GM12878 (cell line): ENCODE measurements around the gene GGT1. TPM values are rescaled to one million over a fixed set of nuclear protein-coding genes. Genes with fewer than 3 reads are reported as not detected.
"Not testable (repeated sequence)": the region's sequence is repeated elsewhere in the genome, so short reads cannot be mapped to it uniquely, and the experiment has no call there.

Source experiments
- ATAC-seq: fragments of 200-7000 bp; cut with Tn5 transposase; 3 replicates; pipeline ENCODE4 v1.9.1; 2020; ENCODE audit warnings: mild to moderate bottlenecking, moderate library complexity
- BruUV-seq: library from RNA; stranded (reverse); fragments of 400-500 nt; replicated peaks from 2 replicates; lab custom pipeline; 2021; lab: Mats Ljungman, UMichigan
- CTCF ChIA-PET: fragments of 300-600 bp; sonication (Branson Sonifier 250); formaldehyde crosslinking; extraction: SDS; loops from one replicate; lab custom pipeline; 2021; ENCODE audit warnings: inconsistent platforms; lab: Yijun Ruan, JAX
- POLR2A ChIA-PET: fragments of 350-600 bp; formaldehyde crosslinking; extraction: SDS; loops from one replicate; lab custom pipeline; 2021; ENCODE audit warnings: inconsistent platforms; lab: Charles Lee
- RAD21 ChIA-PET: fragments of 300-600 bp; sonication (Branson Sonifier 250); formaldehyde crosslinking; loops from one replicate; lab custom pipeline; 2023; ENCODE audit warnings: antibody characterized with exemption; ENCODE audit not compliant: unreplicated experiment; lab: Charles Lee
- SMC1A ChIA-PET: fragments of 300-600 bp; sonication (Branson Sonifier 250); formaldehyde crosslinking; loops from one replicate; lab custom pipeline; 2023; ENCODE audit not compliant: unreplicated experiment, uncharacterized antibody; lab: Charles Lee
- DNase-seq: peaks from one replicate; pipeline ENCODE4 v3.0.0-alpha.2; 2011; ENCODE audit warnings: low read depth, low spot score
- FAIRE-seq: peaks from 3 replicates; lab custom pipeline; 2011; peaks lifted over from hg19 to GRCh38; lab: Jason Lieb, UNC
- H2AFZ ChIP-seq: 2 replicates; pipeline ENCODE4 v1.6.0; 2011; ENCODE audit warnings: low read depth, low read length, control low read depth; ENCODE audit not compliant: control insufficient read depth
- H3K27ac ChIP-seq: 2 replicates; pipeline ENCODE4 v1.5.1; 2011; ENCODE audit warnings: control low read depth; ENCODE audit not compliant: control insufficient read depth, insufficient read depth
- H3K27me3 ChIP-seq, 2 experiments: replicated peaks in 1 of 2; 2 replicates each; pipeline versions ENCODE4 v1.6.0 to v1.6.1; 2011; ENCODE audit warnings: low read length in 1 of 2; ENCODE audit not compliant: control insufficient read depth in 2 of 2, insufficient read depth in 2 of 2
- H3K36me3 ChIP-seq, 2 experiments: 2 replicates each; pipeline ENCODE4 v1.5.1; 2011; ENCODE audit warnings: low read length in 1 of 2; ENCODE audit not compliant: control insufficient read depth in 2 of 2, insufficient read depth in 2 of 2
- H3K4me1 ChIP-seq: 2 replicates; pipeline ENCODE4 v1.6.1; 2011; ENCODE audit warnings: mild to moderate bottlenecking, low read length, moderate library complexity, mixed read lengths; ENCODE audit not compliant: control insufficient read depth, insufficient read depth
- H3K4me2 ChIP-seq: 2 replicates; pipeline ENCODE4 v1.6.0; 2011; ENCODE audit warnings: control low read depth; ENCODE audit not compliant: control insufficient read depth, insufficient read depth
- H3K4me3 ChIP-seq: fragments of 200-600 bp; sonication (generic); 2 replicates; pipeline ENCODE4 v1.5.1; 2016
- H3K79me2 ChIP-seq: 2 replicates; pipeline ENCODE4 v1.6.0; 2011; ENCODE audit warnings: low read length; ENCODE audit not compliant: control insufficient read depth, insufficient read depth
- H3K9ac ChIP-seq: 2 replicates; pipeline ENCODE4 v1.8.0; 2011; ENCODE audit warnings: low read length, control low read depth, mixed read lengths; ENCODE audit not compliant: control insufficient read depth, insufficient read depth
- H3K9me3 ChIP-seq: replicated peaks from 3 replicates; pipeline ENCODE4 v1.5.1; 2011; ENCODE audit warnings: mild to moderate bottlenecking, low read length; ENCODE audit not compliant: control insufficient read depth, insufficient read depth
- H4K20me1 ChIP-seq: 2 replicates; pipeline ENCODE4 v1.6.0; 2011; ENCODE audit not compliant: control insufficient read depth, insufficient read depth
- WGBS: methylation state at CpG from one replicate; pipeline ENCODE4 v1.1.6; 2016; ENCODE audit warnings: low lambda C conversion rate; ENCODE audit not compliant: insufficient replicate concordance, insufficient coverage; ENCODE audit errors: missing lambda C conversion rate; 5-methylcytosine and 5-hydroxymethylcytosine counted together
- in situ Hi-C: fragments of 300-500 bp; cut with MboI; formaldehyde crosslinking; loops from 9 replicates; pipeline ENCODE4 v1.14.3; 2018; ENCODE audit warnings: mixed read lengths
- intact Hi-C: fragments of 100-400 bp; cut with micrococcal nuclease; formaldehyde crosslinking; loops from one replicate; pipeline ENCODE4 v1.14.2; 2022; ENCODE audit not compliant: unreplicated experiment
- polyA plus RNA-seq, 11 experiments: library from polyadenylated mRNA; depleted of rRNA in 4 of 11; unstranded in 6 of 11; stranded (reverse) in 5 of 11; fragments of >200 nt; fragmentation: Nextera tagmentation in 4 of 11; fragmentation: Illumina TruSeq in 1 of 11; extraction: Ambion mirVana in 4 of 11; extraction: Trizol in 1 of 11; gene quantifications; 1 replicate in 1 of 11; 2 replicates in 10 of 11; pipeline versions ENCODE4 v1.2.1 to v1.2.3, GENCODE V29; 2011 to 2016; ENCODE audit warnings: inconsistent platforms in 2 of 11, missing spikeins in 2 of 11, low read depth in 1 of 11
- total RNA-seq, 4 experiments: library from RNA; depleted of rRNA in 3 of 4; stranded (reverse); fragments of >200 nt in 3 of 4; fragmentation: Illumina TruSeq in 1 of 4; extraction: Trizol in 1 of 4; gene quantifications; 2 replicates each; pipeline versions ENCODE4 v1.2.1 to v1.2.3, GENCODE V29; 2013 to 2021

GGT1 gene
- total and polyA plus RNA-seq, 10 of the 15 experiments (the other 5 are each of a cell fraction or from before 2014, with no cell fraction given) = 0.47 to 26.6 (median 9.1) TPM

- FAIRE-seq, ATAC-seq, BruUV-seq, SMC1A ChIA-PET, H2AFZ ChIP-seq, in situ Hi-C loops, H3K27ac ChIP-seq, H3K9me3 ChIP-seq, DNase-seq, H3K79me2 ChIP-seq, H3K4me2 ChIP-seq, H4K20me1 ChIP-seq, H3K9ac ChIP-seq, H3K36me3 ChIP-seq, H3K4me1 ChIP-seq, H3K27me3 ChIP-seq, H3K4me3 ChIP-seq, CTCF ChIA-PET: not testable (repeated sequence)
- POLR2A ChIA-PET = interaction anchor here (0.7 kb wide), 1 partner anchor 121 kb away, joined by 3 read pairs; no protein-coding TSS in a partner anchor
- 17% methylated on average over 3 of the region's 3 CpGs for WGBS
- RAD21 ChIA-PET = interaction anchor here (0.7 kb wide), 1 partner anchor 1581 kb away, joined by 3 read pairs; no protein-coding TSS in a partner anchor
- intact Hi-C loops = loop anchor here (10.0 kb wide), 1 partner anchor 118 kb away; no protein-coding TSS in a partner anchor
Observed at GRCh38 chr22:24636513-24636912, 33.5 kb downstream of the GGT1 start.

DNA sequence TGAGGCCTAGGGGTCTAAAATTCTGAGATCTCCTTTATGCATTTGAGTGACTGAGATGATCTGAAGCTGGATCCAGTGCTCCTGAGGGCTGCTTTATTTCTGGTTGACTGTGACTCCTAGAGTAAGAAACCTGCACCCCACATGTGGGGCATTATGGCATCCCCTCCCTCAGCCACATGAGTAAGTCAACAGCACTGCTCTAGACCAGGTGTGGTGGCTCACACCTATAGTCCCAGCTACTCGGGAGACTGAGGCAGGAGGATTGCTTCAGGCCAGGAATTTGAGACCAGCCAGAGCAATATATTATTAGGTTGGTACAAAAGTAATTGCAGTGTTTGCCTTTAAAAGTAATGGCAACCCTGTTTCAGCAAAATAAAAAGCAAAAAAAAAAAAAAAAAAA is 39.3 kb downstream of the GGT1 start:
- H3K9ac ChIP-seq, H3K4me1 ChIP-seq, intact Hi-C loops, H3K9me3 ChIP-seq, SMC1A ChIA-PET, H3K36me3 ChIP-seq, in situ Hi-C loops, RAD21 ChIA-PET, CTCF ChIA-PET, DNase-seq, H4K20me1 ChIP-seq, H3K27me3 ChIP-seq, BruUV-seq, H2AFZ ChIP-seq, H3K4me2 ChIP-seq, H3K79me2 ChIP-seq, FAIRE-seq, H3K4me3 ChIP-seq, ATAC-seq, H3K27ac ChIP-seq: not testable (repeated sequence)
- WGBS = 10% methylated on average over 1 of the region's 1 CpG
- POLR2A ChIA-PET = interaction anchor here (0.6 kb wide), 2 partner anchors 91 to 313 kb away, joined by 4 to 8 read pairs; no protein-coding TSS in a partner anchor

- POLR2A ChIA-PET, SMC1A ChIA-PET, H3K4me1 ChIP-seq, H3K9me3 ChIP-seq, in situ Hi-C loops, intact Hi-C loops, H3K27me3 ChIP-seq, H3K4me2 ChIP-seq, H3K9ac ChIP-seq, H3K36me3 ChIP-seq, FAIRE-seq, DNase-seq, H3K79me2 ChIP-seq, H4K20me1 ChIP-seq, H3K4me3 ChIP-seq, RAD21 ChIA-PET, H3K27ac ChIP-seq, ATAC-seq, H2AFZ ChIP-seq, CTCF ChIA-PET, BruUV-seq: not testable (repeated sequence)
- WGBS = 66% methylated on average over 11 of the region's 11 CpGs
Observed at GRCh38 chr22:24644409-24644808, 41.4 kb downstream of the GGT1 start.
